GM21381 (cell line): ENCODE results near the gene TNFAIP8.
A peak's percentile ranks its signal among the peaks of the same experiment; 100 is the strongest.

ENCODE experiments used
- ATAC-seq: cut with Tn5 transposase; IDR thresholded peaks from one replicate; pipeline ENCODE4 v1.9.1; 2021; ENCODE audit warnings: mild to moderate bottlenecking, moderate library complexity; ENCODE audit not compliant: unreplicated experiment

Gene TNFAIP8

GRCh38 chr5:119365847-119366539 is 10.2 kb downstream of the TNFAIP8 start:
- ATAC-seq = no peak

- ATAC-seq = peak; percentile 27
Measured at GRCh38 chr5:119366540-119366881, 10.7 kb downstream of the TNFAIP8 start.

- ATAC-seq = peak; percentile 71
Measured at GRCh38 chr5:119367502-119368237, 11.9 kb downstream of the TNFAIP8 start.

GRCh38 chr5:119368238-119368630 is 12.4 kb downstream of the TNFAIP8 start:
- no peak for ATAC-seq

- ATAC-seq = no peak
Measured at GRCh38 chr5:119370486-119370885, 14.7 kb downstream of the TNFAIP8 start.

GRCh38 chr5:119371146-119371545 is 15.3 kb downstream of the TNFAIP8 start:
- no peak for ATAC-seq

- peak; percentile 74 for ATAC-seq
Measured at GRCh38 chr5:119373449-119373858, 17.6 kb downstream of the TNFAIP8 start.

GRCh38 chr5:119374901-119375300 is 19.1 kb downstream of the TNFAIP8 start:
- no peak for ATAC-seq

- ATAC-seq = no peak
Measured at GRCh38 chr5:119377066-119377465, 21.2 kb downstream of the TNFAIP8 start.

GRCh38 chr5:119378075-119378700 is 22.4 kb downstream of the TNFAIP8 start:
- no peak for ATAC-seq

GRCh38 chr5:119379096-119379495 is 23.3 kb downstream of the TNFAIP8 start:
- ATAC-seq = no peak

GRCh38 chr5:119379942-119380547 is 24.2 kb downstream of the TNFAIP8 start:
- no peak for ATAC-seq

GRCh38 chr5:119382169-119382568 is 26.4 kb downstream of the TNFAIP8 start:
- ATAC-seq = no peak

- no peak for ATAC-seq
Measured at GRCh38 chr5:119383008-119383407, 27.2 kb downstream of the TNFAIP8 start.

- no peak for ATAC-seq
Measured at GRCh38 chr5:119385136-119385535, 29.3 kb downstream of the TNFAIP8 start.

GRCh38 chr5:119385536-119386128 is 29.8 kb downstream of the TNFAIP8 start:
- ATAC-seq = no peak

- no peak for ATAC-seq
Measured at GRCh38 chr5:119386596-119387344, 31.0 kb downstream of the TNFAIP8 start.

- no peak for ATAC-seq
Measured at GRCh38 chr5:119387945-119388618, 32.3 kb downstream of the TNFAIP8 start.

- no peak for ATAC-seq
Measured at GRCh38 chr5:119388619-119389190, 32.9 kb downstream of the TNFAIP8 start.
